Measurements from ENCODE around the gene LMBRD2. TPM values are rescaled to one million over a fixed set of nuclear protein-coding genes. Genes with fewer than 3 reads are reported as not detected.
A peak's percentile ranks its signal among the peaks of the same experiment; 100 is the strongest.

The LMBRD2 gene
- total RNA-seq, 1 donor from 2014 or later = 7.7 TPM

DNA sequence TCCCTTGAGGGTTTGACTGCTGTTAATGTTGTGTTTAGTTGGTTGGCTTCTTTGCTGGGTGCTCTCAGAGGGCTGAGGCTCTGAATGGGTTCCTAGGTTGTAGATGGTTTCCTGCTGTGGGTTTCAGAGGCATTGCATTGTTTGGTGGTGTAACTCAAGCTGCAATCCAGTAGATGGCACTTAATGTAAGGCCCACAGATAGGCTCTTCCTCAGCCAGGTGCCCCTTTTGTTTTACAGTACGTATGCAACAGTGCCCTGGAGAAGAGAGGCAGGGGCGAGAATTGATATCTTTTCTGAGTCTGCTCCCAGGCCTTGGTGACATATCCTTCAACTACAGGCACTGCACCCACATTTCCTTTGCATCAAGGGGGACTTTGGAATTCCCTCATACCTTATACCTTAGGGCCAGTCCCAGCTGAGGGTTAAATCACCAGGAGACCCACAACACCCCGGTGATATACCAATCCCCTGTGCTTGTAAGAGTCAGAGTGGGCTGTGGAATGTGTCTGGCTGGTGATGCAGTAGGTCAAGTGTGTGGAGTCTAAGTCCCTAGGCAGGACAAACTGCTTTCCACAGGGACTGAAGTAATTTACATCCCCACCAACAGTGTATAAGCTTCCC, 78.0 kb downstream of the LMBRD2 start:
- no peak for DNase-seq (ENCODE audit: low read depth, low spot score)

DNA sequence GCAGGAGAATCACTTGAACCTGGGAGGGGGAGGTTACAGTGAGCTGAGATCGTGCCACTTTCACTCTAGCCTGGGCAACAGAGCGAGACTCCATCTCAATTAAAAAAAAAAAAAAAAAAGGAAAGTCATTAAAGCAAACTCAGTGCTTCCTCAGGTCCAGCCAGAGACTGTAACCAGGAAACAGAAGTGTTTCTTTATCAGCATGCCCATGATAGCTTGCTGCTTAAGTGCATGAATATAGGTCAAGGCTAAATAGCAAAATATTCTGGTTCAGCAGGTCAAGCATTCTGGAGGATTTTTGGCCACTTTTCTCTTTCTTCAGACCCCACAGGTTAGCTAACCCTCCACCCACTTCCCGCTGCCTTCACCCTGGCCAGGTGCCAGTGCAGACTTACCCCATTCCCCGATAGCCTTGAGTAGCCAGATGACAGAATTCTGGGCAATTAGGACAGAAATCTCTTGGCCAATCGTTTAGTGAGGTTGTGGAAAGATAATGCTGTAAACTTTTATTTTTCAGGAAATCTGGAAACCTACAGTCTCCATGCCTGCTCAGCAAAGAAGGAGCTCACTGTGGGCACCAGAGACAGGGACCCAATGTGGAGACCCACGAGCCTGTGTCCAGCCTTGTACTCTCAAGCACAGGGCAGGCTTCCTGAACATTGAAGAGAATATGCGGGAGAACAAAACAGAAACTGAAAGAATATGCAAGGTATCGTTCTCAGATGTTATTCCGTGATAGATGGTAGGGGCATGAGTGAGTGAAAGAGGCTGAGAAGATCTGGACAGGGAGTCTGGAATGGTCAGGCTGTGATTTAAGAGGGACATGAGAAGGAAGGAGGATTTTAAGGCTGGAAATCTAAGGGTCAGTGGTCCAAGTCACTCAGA, 80.8 kb downstream of the LMBRD2 start:
- peaks cover 47% of the 10 kb centered on the region for H3K27me3 Mint-ChIP-seq (ENCODE audit: low read depth)
- H3K36me3 Mint-ChIP-seq (ENCODE audit: low read depth) = no peaks in the 10 kb centered on the region
- H3K4me1 Mint-ChIP-seq = peaks cover 11% of the 10 kb centered on the region
- TF ChIP-seq, protein P1, sequence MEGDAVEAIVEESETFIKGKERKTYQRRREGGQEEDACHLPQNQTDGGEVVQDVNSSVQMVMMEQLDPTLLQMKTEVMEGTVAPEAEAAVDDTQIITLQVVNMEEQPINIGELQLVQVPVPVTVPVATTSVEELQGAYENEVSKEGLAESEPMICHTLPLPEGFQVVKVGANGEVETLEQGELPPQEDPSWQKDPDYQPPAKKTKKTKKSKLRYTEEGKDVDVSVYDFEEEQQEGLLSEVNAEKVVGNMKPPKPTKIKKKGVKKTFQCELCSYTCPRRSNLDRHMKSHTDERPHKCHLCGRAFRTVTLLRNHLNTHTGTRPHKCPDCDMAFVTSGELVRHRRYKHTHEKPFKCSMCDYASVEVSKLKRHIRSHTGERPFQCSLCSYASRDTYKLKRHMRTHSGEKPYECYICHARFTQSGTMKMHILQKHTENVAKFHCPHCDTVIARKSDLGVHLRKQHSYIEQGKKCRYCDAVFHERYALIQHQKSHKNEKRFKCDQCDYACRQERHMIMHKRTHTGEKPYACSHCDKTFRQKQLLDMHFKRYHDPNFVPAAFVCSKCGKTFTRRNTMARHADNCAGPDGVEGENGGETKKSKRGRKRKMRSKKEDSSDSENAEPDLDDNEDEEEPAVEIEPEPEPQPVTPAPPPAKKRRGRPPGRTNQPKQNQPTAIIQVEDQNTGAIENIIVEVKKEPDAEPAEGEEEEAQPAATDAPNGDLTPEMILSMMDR (conservative IDR thresholded peaks at IDR 0.05) = no peak
- H3K27ac Mint-ChIP-seq (ENCODE audit: unreplicated experiment) = no peak overlapping the region
- no peak for DNase-seq (ENCODE audit: low read depth, low spot score)
- no peaks in the 10 kb centered on the region for H3K9me3 Mint-ChIP-seq
- H3K4me3 Mint-ChIP-seq = no peak overlapping the region

More for the DNA sequence above, 78.0 kb downstream of the LMBRD2 start:
- Mint-ChIP-seq H3K4me3 (no peak overlapping the region), H3K9me3 (no peaks in the 10 kb centered on the region), H3K27ac (ENCODE audit: unreplicated experiment) (no peak overlapping the region), H3K36me3 (ENCODE audit: low read depth) (no peaks in the 10 kb centered on the region), H3K4me1 (peaks cover 7% of the 10 kb centered on the region), H3K27me3 (ENCODE audit: low read depth) (peaks cover 25% of the 10 kb centered on the region)
- TF ChIP-seq, protein P1 (conservative IDR thresholded peaks at IDR 0.05) = no peak

DNA sequence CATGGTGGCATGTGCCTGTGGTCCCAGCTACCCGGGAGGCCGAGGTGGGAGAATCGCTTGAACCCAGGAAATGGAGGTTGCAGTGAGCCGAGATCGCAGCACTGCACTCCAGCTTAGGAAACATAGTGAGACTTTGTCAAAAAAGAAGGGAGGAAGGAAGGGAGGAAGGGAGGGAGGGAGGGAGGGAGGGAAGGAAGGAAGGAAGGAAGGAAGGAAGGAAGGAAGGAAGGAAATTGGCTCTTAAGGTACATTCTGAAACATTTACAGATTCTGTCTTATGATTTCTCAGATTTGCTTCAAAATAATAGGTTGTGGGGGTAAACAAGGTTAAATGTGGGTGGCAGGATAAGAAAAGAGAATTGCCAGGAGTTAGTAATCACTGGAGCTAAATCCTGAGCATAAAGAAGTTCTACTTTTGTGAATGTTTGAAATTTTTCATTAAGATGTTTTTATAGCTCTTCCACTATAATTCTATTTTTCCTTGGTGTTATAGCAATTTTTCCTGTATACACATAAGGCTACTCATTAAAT, 82.9 kb downstream of the LMBRD2 start:
- H3K4me3 Mint-ChIP-seq = no peak overlapping the region
- no peaks in the 10 kb centered on the region for H3K36me3 Mint-ChIP-seq (ENCODE audit: low read depth)
- H3K27me3 Mint-ChIP-seq (ENCODE audit: low read depth) = peaks cover 63% of the 10 kb centered on the region
- no peak overlapping the region for H3K27ac Mint-ChIP-seq (ENCODE audit: unreplicated experiment)
- no peaks in the 10 kb centered on the region for H3K9me3 Mint-ChIP-seq
- no peak for DNase-seq (ENCODE audit: low read depth, low spot score)
- peaks cover 11% of the 10 kb centered on the region for H3K4me1 Mint-ChIP-seq
- TF ChIP-seq, protein P1 (conservative IDR thresholded peaks at IDR 0.05) = no peak

DNA sequence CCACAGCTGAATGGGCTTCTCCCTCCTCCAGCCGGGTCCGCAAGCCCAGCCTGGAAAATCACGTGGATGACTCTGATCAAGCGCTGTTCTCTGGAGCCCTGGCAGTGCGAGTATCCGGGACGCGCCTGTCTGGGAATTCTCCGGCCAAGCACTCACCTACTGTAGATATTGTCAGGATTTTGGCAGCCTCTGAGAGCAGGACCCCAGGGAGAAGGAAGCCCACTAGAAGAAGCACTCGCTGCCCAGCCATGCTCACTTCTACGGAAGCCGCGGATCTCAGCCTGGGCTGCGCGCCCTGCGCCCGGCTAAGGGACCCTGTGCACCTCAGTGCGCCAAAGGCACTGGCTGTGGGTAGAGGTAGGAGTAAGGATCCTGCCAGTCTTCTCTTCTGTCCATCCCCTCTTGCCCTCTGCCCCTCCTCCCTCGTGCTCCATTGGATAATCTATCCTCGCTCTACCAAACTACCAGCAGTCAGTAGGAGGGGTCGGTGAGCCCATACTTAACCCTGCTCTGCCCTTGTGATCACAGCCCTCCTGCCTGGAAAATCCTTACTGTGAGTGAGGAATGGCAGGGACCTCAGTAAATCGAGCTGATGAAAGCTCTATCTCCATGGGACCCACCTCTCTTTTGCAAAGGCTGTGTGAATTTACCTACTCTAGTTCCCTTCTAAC, 85.0 kb downstream of the LMBRD2 start, which contains the start of gene UGT3A2:
Gene UGT3A2 (minus strand): TSS at position 343 of the 671 bp plus-strand sequence. CDS start 93 bp downstream, at position 250.
- peaks cover 11% of the 10 kb centered on the region for H3K4me1 Mint-ChIP-seq
- no peaks in the 10 kb centered on the region for H3K36me3 Mint-ChIP-seq (ENCODE audit: low read depth)
- TF ChIP-seq, protein P1 (conservative IDR thresholded peaks at IDR 0.05) = no peak
- peak; percentile 12 for DNase-seq (ENCODE audit: low read depth, low spot score)
- no peak within 1 kb of the TSS for H3K27ac Mint-ChIP-seq (ENCODE audit: unreplicated experiment)
- H3K4me3 Mint-ChIP-seq = peak within 1 kb of the TSS; percentile 73
- H3K27me3 Mint-ChIP-seq (ENCODE audit: low read depth) = peaks cover 59% of the 10 kb centered on the region
- H3K9me3 Mint-ChIP-seq = no peaks in the 10 kb centered on the region

DNA sequence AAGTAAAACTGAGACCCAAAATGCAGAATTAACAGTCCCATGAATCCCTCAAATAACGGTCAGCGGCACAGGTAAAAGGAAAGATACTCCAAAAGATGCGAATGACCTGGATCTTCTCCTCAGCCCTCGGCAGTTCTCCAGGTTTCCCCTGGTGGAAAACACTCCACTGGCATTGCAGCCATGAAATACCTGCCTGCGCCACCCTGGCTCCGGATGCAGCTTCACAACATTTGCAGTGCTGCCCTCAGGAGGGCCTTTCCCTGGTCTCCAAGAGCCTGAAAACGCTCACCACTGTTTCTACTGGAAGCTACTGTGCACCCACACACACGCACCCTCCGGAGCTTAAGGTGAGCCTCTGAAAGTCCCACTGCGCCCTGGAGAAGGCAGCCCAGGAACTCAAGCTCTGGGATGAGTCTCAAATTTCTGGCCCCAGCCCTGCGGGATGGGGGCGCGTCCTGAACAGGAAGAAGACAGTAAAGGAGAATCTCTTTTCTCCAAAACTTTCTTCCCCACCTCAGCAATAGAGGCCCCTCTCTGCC, 85.6 kb downstream of the LMBRD2 start:
- Mint-ChIP-seq H3K27ac (ENCODE audit: unreplicated experiment) (no peak overlapping the region), H3K4me1 (peaks cover 11% of the 10 kb centered on the region), H3K36me3 (ENCODE audit: low read depth) (no peaks in the 10 kb centered on the region), H3K27me3 (ENCODE audit: low read depth) (peaks cover 53% of the 10 kb centered on the region), H3K4me3 (peak overlapping the region; percentile 73), H3K9me3 (no peaks in the 10 kb centered on the region)
- no peak for DNase-seq (ENCODE audit: low read depth, low spot score)
- TF ChIP-seq, protein P1 (conservative IDR thresholded peaks at IDR 0.05) = no peak
